GM19240 (cell line): ENCODE measurements around the gene LAMP5.

Source experiments
- DNase-seq: peaks from one replicate; pipeline ENCODE4 v3.0.0; 2011; ENCODE audit warnings: low spot score; ENCODE audit not compliant: insufficient read length

The LAMP5 gene

GRCh38 chr20:9500121-9500520, 14.3 kb upstream of the LAMP5 start:
- no peak for DNase-seq

DNA sequence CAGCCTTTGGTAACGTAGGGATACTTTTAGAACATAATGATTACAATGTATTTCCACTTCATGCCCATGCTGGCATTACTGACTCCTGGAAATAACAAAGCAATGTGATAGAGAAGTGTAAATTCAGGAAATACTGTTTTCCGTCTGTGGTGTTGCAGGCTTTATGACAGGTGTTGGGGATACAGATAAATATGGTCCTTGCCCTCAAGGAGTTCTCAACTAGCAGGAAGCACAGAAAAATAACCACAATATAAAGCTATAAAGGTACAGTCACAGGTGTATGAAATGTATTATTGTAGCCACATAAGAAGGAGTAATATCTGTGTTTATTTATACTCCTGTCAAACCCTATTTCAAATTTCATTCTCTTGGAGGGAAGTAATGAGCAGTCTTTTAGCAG, 12.9 kb upstream of the LAMP5 start:
- no peak for DNase-seq

DNA sequence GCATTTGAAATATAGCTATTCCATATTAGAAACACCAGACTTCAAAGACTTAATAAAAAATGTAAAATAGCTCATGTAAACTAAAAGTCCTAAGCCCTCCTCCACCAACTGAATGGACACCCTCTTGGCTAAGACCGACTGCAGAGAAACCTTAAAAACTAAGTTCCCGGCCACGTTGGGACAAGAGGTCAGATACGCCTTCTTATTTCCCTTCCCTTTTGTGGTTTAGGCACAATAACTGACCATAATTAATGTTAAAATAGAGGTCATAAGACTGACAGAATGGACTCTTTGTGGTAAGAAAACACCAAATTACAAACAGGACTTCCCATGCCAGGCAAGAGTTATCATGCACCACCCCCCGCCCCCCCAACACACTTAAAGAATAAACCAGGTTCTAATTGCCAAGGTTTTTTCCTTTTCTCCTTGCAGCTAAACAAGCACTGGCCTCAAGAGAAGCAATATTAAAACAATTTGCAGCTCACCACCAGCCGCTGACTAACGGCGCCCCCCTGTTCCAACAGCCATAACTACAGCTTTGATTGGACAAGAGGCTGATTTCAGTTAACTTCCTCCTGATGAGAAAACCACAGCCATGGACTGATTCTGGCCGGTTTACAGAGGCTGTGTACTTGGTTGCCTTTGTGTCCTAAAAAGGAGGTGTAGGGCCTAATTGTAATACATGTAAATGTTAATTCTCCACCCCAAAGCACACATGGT, 10.7 kb upstream of the LAMP5 start:
- no peak for DNase-seq

GRCh38 chr20:9506280-9506821, 8.0 kb upstream of the LAMP5 start:
- no peak for DNase-seq

- DNase-seq: no peak
Observed at GRCh38 chr20:9506964-9507369, 7.4 kb upstream of the LAMP5 start.

DNA sequence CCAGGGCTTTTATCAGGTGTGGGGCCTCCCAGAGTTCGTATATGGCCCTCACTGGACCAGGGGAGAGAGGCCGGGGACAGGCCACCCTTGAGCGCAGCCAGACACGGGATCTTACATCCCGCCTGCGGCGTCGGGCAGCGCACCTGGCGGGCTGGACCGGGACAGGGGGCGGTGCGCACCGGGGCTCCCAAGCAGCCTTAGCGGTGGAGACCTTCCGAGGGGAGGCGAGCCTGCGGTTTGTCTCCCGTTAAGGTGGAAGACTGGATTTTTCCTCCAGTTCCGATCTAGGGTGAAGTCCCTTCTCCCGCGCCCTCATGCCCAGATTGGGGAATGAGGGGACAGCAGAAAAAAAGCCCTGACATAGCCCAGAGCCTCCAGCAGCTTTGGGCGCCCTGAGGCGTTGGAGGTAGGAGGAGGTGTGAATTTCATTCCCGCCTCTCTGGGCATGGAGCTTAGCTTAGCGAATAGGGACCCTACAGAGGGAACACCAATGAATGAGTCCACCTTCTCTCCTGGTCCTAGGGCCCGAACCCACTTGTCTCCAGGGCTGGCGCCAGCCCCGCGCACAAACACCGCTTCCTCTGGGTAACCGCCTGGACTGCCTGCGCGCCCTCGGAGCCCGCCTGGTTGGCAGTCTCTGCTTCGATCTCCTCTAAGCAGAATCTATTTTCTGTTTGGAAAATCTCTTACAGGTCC, 6.7 kb upstream of the LAMP5 start:
- DNase-seq: no peak

- no peak for DNase-seq
Observed at GRCh38 chr20:9508240-9508661, 6.1 kb upstream of the LAMP5 start.

GRCh38 chr20:9508696-9509178, 5.7 kb upstream of the LAMP5 start:
- no peak for DNase-seq

DNA sequence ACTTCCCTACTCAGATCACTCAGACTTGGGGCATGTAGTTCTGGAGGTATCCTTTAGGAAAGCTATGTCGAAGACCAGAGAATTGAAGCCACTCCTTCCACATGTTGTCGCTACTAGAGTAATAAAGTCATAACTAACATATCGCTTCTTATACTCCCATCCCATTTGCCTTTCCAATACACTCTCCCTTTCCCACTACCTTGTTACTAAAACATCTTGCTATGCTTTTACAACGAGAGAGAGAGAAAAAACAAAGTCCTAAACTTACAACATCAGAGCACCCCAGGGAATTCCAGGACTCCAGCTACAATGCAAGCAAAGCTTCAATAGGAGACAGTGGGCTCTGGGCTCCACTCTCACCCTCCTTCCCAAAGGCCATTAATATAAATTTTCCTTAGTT, 5.1 kb upstream of the LAMP5 start:
- DNase-seq: no peak

GRCh38 chr20:9510911-9511310, 3.5 kb upstream of the LAMP5 start:
- DNase-seq: no peak

GRCh38 chr20:9514072-9514460, 324 bp upstream of the LAMP5 start:
- DNase-seq: no peak

GRCh38 chr20:9515214-9515585, 810 bp downstream of the LAMP5 start:
- DNase-seq: no peak

- DNase-seq: no peak
Observed at GRCh38 chr20:9515741-9516233, 1.4 kb downstream of the LAMP5 start.

- DNase-seq: no peak
Observed at GRCh38 chr20:9516234-9516871, 2.0 kb downstream of the LAMP5 start.

DNA sequence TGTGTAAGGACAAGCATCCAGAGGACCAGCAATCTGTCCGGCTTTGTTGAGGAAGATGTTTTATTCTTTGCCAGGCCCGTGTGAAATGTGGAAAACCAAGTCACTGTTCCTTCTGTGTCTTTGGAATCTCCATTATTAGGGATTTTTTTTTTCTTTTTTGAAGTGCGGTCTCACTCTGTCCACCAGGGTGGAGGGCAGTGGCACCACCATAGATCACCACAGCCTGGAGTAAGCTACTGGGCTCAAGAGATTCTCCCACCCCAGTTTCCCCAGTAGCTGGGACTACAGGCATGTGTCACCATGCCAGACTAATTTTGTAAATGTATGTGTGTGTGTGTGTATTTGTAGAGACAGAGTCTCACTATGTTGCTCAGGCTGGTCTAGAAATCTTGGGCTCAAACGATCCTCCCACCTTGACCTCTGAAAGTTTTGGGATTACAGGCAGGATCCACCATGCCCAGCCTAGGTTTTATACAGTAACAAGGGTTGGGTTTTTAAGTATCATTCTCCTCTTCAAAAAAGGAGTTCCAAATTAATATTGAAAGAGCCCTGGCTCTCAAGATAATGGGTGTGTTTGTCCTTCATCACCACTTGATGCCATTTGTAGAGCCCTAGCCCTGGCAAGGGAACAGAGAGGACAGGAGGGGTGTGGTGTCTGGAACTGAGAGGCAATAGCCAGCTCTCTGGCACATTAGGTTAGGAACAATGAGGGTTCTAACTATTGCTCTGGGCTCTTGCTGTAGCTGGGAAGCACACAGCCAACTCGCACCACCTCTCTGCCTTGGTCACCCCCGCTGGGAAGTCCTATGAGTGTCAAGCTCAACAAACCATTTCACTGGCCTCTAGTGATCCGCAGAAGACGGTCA, 3.1 kb downstream of the LAMP5 start:
- DNase-seq: no peak

DNA sequence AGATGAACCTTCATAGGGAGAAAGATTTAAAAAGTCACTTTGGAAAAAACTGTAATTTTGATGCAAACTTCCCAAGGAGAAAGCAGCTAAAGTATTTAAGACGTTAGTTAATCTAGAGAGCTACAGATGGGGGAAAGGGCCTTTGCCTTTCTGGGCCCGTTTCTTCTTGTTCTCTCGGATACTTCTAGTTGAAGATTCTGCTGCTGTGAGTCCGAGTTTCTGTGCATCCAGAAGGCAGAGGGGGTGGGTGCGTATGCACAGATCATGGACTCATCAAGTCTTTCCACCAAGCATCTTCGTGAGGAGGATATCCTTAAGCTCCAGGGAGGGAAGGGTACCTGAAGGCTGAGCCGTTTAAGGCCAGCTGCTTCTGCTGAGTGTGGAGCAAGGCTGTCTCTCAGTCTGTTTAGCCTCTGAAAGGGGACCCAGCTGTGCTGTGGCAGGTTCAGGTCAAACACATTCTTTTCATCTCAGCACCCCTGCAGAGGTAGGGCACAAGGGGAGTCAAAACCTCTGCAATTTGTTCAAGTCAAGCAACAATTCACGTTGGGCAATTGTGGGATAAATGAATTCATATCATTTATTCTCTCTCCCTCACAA, 4.3 kb downstream of the LAMP5 start:
- DNase-seq: no peak

- no peak for DNase-seq
Observed at GRCh38 chr20:9520086-9520485, 5.7 kb downstream of the LAMP5 start.

GRCh38 chr20:9523636-9524035, 9.2 kb downstream of the LAMP5 start:
- no peak for DNase-seq

DNA sequence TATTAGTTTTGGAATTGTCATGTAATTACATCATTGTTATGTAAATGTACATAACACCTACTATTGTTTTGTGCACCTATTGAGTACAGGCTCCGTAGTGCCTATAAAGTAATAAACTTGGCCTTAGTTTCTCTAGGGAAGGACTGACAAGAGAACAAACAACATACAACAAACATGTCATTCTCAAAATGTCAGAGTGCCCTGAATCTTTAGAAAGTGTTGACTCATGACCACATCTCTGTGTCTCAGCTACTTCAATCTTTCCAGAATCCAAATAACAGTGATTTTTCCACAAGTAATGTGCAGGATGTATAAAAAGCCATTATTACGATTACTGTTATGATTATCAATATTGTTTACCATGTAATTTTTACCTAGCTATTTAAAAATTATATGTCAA, 17.2 kb downstream of the LAMP5 start:
- DNase-seq: no peak

DNA sequence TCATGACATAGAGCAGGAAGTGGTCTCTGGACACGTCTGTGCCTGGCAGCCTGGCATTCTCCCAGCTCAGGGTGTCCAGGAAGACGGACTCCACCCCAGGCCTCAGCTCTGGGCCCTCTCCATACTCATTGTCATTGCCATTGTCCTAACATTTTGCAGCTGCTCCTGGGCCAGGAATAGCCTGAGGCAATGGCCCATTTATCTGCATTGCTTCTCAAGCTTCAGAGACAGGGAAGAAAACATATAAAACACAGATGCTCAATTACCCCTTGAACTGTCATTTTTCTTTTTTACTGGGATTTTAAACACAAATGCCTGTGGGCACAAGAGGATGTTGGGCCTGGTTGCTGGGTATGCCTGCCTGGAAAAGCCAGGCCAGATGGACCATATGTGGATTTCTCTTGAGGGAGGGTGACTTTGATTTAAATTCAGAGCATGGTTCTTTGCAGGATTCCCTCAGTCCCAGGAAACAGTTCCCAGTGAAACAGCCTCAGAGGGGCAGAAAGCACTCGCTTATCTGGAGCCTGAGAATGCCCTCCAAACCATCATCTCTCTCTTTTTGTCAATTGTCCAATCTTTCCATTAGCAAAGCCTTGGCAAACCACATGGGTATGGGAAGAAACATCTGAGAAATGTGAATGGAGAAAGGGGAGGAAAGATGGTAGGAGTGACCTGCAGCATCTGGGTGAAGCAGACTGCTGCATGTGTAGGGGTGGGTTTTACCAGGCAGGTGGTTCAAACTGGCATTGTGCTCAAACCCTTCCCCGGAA, 17.9 kb downstream of the LAMP5 start:
- no peak for DNase-seq
